NCI-H146 treated with DMSO at 0.1 percent for 48 hours (cell line): Measurements from ENCODE around the gene OBI1.
A peak's percentile ranks its signal among the peaks of the same experiment; 100 is the strongest.
"Not testable (repeated sequence)": the region's sequence is repeated elsewhere in the genome, so short reads cannot be mapped to it uniquely, and the experiment has no call there.

Experiments
- DNase-seq: peaks from one replicate; lab custom pipeline; 2025; ENCODE audit not compliant: unreplicated experiment; lab: John Stamatoyannopoulos, UW

The OBI1 gene

DNA sequence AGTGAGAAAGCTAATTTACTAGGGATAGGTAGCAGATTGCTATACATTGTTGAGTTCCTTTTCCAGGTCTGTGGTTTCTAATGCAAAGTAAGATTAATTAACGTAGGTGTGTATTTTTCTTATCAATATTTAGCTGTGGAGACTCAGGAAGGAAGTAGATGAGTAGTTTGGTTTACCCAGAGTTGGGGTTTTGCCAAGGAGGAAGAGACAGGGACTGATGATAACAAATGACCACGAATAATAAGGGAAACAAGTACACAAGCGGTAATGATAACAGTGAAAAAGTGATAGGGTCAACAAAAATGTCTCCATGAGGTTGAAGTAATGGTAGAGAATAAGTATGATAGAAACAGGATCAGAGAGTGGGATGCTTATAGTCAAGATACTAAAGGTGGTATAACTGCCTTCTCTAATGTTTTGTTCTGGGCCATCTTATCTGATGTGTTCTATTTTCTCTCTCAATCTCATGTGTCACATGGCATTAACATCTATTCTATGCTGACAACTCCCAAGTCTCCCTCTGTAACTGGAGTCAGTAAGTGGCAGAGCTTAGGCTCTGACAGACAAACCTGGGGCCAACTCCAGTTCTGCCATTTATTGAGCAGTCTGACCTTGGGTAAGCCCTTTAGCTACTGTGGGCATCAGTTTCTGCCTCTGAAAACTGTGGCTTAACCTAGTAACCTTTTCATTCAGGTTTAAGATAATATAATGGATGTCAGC is 8.8 kb downstream of the OBI1 start:
- DNase-seq = no peak

DNA sequence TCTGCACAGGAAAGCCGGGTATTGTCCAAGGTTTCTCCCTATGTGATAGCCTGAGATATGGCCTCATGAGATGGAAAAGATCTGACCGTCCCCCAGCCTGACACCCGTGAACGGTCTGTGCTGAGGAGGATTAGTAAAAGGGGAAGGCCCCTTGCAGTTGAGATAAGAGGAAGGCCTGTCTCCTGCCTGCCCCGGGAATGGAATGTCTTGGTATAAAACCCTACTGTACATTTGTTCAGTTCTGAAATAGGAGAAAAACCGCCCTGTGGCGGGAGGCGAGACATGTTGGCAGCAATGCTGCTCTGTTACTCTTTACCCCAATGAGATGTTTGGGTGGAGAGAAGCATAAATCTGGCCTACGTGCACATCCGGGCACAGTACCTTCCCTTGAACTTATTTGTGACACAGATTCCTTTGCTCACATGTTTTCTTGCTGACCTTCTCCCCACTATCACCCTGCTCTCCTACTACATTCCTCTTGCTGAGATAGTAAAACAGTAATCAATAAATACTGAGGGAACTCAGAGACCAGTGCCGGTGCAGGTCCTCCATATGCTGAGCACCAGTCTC is 11.8 kb downstream of the OBI1 start:
- not testable (repeated sequence) for DNase-seq

DNA sequence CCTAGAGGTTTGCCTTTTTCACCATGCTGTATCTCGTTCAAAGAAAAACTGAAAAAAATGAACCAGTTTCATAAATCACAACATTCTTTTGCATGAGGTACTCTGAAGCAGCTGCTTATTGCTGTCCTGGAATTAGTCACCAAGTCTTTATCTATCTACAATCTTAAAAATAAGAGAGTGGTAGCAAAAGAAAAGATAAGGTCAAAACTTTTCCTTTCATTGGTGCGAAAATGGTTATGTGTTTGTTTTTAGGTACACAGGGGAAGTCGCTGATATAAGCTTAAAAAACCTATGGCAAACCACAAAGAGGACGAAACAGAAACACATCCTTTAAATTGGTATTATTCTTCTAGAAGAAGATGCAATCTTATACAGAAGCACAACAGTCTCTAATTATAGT is 20.7 kb downstream of the OBI1 start:
- DNase-seq = no peak

DNA sequence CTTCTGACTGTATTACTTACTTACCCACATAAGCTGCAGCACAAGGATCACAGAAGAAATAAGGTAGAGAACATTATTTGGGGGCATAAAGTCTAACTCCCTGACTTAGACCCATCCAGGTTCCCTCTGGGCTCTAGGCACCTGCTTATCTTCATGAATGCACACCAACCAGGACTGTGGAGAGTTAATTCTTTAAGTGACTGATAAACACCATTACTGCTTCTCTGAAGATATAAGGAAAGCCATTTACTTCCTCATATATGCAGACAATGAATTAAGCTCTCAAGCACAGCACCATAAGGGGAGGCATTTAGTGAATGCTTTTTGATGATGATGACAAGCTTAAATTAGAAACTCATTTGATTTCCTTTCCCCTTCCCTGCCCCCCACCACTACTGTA is 22.5 kb downstream of the OBI1 start:
- no peak for DNase-seq

DNA sequence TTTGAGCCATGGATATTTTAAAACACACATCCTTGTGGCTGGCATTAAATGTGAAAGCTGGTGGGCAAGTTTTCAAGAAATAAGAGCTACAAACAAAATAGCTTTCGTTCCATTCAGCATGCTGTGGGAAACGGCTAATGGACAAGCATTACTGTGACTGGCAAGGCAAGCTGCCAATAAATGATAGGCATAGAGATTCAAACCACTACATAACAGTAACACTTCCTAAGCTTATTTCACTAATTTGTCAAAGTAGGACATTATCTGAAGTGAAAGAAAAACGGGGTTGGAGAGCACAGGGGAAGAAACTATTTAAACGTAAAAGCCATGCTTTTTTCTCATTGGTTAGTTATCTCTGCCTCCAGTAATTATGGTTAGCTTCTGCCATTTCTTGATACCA is 26.0 kb downstream of the OBI1 start:
- DNase-seq = no peak

DNA sequence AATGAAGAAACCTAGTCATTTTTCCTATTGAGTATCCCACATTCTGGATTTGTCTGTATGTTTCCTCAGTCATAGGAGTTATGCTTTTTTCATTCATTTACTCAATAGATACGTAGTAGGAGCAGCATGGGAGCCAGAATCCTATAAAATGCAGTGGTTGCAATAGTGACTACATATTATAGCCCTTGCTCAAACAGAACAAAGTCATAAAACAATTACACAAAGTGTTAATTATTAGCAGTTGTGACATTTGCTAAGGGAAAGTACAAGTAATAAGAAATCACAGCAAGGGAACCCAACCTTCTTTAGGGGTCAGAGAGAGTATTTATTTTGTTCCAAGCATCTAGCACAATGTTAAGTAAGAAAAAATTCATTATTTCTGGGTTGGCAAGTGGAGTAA is 27.9 kb downstream of the OBI1 start:
- no peak for DNase-seq

DNA sequence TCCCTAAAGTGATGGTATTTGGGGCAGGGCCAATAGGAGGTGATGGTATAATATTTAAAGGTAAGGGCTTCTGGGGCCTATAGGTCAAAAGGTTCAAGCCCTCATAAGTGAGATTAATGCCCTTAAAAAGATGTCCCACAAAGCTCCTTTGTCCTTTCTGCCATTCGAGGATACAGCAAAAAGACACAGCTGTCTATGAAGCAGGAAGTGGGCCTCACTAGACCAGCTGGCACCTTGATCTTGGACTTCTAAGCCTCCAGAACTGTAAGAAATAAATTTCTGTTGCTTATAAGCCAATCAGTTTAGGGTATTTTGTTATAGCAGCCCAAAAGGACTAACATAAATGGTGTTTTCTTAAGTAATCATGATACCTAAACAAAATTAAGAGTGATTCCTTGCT is 28.4 kb downstream of the OBI1 start:
- DNase-seq = no peak

DNA sequence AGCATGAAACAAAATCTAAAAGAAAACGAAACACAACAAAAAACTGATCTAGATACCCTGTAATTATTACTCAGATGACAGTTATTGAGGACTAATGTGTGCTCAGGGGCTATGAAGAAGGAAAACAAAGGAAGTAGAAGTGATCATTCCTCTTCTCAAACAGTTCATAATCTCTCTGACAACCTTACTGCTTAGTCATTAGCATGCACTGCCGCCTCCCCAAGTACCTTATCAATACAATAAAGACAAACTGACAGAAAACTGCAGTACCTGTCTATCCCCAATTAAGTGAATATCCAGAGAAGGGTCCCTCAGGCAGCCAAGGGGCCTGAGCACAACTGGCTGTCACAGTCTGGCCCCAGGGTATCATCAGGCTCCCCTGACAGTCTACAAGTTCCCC is 33.6 kb downstream of the OBI1 start:
- peak; percentile 16 for DNase-seq

DNA sequence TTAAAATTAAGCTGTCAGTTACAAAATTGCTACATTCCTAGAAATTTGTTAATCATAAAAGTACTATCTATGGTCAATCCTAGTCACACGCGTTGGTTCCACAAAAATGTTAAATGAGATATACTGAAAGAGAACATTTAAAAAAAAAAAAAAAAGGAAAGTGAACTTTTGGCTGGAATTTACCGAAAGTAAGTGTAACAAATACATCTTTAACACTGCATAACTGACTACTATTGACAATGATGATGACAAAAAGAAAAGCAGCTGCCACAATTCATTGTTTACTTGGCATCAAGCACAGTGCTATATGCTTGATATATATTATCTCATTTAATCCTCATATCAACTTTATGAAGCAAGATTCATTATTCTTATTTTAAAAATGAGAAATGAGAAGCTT is 35.8 kb downstream of the OBI1 start:
- DNase-seq = no peak

DNA sequence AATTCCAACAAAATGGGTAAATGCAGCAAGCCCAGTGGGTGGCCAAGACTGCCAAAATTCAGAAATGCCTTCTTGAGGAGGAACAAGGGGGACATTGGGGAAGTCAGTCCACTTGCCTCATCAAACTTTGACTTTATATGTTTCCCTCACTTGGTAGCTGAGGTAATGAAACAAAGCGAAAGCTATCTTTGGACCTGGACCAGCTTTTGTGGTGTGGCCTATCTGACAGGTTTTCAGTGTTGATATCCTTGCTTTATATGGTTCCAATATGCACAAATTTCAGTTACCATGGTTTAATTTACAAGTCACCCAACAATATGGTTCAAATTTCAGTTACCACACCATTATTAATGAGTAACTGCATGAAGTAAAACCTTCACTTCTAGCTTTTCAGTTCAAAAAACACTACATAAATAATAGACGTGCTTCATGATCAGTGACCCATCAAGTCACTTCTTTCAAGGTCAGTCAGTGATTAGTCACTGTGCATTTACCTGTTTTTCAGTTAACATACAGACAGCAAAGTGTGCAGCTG is 38.0 kb downstream of the OBI1 start:
- DNase-seq = no peak

DNA sequence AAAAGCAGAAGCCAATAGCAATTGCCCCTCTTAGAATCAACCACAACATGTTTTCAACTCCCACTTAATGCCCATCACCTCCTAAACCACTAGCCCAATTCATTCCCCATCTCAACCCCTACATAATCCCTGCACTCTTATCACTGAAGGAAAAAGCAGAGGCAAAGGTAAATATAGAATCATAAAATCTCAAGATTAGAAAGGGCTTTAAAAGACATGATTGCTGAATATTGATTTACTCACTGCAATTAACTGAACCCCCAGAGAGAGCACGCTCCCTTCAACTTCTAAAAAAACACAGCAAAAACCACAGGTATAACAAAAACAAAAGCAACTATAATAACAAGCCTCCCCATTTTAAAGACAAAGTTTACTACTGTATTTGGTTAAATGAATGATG is 40.5 kb downstream of the OBI1 start:
- peak; percentile 48 for DNase-seq

DNA sequence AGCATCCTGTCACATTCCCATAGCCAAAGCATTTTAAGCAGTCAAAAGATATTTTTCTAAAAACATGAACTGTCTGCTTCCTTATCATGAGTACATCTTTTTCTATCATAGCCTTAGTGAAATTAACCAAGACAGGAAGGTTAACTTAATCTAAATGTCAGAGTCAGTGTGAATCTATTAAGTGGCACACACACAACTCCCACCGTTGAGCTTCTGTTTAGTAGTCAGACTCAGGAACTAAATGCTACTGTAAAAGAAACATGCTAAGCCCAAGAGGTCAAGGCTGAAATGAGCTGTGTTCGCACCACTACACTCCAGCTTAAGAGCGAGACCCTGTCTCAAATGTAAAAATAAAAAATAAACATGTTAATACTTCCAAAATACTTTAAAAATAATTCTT is 47.9 kb downstream of the OBI1 start:
- no peak for DNase-seq

DNA sequence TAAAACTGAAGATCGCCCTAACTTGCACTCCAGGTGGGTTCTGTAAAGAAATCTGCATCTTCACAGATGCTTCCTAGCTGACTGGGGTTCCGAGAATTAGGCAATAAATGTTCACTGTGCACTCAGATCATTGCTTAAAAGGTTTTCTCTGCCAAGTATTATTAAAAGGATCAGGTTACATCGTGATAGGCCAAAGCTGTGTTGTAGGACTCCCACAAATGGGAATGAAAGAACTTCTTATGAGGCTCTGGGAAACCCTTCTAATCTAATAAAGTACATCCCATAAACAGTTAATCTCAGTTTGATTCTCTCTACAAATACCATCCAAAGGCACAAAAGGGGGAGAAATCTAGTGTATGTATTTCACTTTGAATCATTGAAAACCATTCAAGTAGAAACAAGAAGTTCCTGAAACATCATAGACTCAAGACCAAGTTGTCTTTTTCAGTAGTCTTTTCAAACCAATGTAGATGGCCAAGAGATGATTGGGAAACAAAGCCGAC is 48.5 kb downstream of the OBI1 start:
- DNase-seq = no peak

DNA sequence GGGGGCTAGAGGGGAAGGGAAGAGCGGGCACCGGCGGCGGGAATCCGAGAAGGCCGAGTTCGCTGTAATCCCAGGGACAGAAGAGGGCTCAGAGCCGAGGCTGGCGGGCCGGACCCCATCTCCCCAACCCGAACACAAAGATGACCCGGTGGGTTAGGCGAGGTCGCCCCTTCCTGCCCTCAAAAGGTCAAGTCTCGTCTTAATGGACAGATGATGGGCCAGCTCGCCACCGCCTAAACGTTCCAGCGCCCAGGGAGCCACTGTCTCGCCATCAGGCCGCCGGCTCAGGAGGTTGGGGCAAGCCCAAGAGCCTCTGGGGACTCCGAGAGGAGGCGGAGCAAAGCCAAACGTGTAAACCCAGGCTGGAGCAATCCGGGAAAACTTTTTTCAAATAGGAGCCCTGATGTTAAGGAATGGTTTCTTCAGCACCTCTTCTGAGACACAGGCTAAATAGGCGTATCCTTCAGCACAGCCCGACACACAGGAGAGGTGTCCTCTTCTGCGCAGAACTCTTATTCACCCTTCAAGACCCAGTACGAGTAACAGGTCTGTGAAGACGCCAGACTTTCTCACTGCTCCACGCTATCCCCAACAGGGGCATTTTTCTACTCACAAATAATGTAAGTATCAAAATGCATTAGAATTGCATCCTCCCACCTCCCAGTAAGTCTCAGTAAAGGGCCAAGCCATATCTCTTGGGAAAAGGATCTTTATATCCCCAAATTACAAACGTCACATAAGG is 49.3 kb downstream of the OBI1 start:
- DNase-seq = no peak

DNA sequence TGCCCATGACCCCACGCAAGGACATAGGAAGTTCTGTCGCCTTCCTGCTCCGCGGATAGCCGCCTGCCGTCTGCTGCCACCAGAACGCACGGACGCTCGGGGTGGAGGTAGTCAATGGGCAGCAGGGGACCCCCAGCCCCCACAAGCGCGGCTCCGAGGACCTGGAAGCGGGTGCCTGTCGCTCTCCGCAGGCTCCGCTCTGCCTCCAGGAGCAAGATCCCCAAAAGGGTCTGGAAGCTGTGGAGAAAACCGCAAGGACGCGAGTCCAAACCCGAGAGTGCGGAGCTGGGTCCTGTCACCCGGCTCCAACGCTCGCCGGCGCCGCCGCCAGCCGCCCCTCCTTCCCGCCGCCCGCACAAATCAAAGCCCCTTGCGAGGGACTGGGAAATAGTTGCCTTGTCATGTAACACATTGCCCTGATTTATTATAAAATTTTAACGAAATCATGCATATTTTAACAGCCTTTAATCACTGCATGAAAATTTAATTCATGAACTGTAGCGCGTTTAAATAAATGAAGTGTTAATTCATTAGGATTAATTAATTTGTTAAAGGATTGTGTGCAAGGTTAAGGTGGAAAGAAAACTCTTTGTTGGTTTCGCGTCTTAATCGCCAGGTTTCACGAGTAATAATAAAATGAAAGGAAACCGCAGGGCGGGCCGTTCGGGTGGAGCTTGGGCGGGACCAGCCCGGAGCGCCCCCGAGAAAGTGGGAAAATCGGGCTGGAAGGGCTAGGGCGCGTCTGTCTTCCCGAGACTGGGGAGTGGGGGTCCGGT is 50.1 kb downstream of the OBI1 start:
- DNase-seq = no peak

DNA sequence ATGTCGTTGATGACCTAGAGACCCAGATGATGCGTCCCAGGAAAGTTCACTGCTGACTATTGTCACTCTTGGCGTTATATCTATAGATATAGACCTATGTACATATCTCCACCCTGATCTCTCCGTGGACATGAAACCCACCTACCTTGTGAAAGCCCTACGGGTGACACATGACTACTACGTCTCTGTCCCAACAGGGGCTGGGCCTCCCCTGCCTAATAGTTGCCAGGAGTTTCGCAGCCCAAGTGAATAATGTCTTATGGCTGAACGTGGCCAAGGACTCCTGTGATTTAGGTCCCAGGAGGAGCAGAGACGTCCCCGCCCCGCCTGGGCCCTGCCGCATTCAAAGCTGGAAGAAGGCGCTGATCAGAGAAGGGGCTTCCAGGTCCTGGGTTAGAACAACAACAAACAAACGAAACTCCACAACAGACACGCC is 50.7 kb downstream of the OBI1 start:
- no peak for DNase-seq

DNA sequence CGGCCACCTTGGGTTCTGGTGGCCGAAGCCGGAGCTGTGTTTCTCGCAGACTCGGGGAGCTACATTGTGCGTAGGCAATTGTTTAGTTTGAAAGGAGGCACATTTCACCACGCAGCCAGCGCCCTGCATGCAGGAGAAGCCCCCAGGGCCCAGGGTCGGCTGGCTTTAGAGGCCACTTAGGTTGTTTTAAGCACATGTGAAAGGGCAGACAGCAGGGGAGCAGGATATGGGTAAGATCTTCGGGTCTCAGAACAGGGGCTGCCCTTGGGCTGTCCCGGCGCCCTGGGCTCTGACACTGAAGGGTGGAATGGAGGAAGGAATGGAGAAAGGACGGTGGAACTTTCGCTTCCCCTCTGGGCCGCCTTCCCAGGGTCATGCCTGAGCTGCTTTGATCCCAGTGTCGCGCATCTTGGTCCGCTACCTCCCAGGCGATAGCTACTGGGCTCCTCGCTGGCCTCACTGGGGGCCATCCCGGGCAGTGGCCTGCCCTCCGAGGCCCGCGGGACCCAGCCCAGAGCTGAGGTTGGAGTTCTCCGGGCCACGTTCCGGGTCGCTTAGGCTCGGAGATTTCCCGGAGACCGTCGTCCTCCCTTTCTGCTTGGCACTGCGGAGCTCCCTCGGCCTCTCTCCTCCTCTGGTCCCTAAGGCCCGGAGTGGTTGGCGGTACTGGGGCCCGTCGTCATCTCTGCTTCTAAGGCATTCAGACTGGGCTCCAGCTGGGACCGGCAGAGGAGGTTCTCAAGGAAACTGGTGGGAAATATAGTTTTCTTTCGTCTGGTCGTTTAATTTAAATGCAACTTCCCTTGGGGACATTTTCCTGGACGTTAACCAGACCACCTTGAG is 51.3 kb downstream of the OBI1 start:
- DNase-seq = no peak

DNA sequence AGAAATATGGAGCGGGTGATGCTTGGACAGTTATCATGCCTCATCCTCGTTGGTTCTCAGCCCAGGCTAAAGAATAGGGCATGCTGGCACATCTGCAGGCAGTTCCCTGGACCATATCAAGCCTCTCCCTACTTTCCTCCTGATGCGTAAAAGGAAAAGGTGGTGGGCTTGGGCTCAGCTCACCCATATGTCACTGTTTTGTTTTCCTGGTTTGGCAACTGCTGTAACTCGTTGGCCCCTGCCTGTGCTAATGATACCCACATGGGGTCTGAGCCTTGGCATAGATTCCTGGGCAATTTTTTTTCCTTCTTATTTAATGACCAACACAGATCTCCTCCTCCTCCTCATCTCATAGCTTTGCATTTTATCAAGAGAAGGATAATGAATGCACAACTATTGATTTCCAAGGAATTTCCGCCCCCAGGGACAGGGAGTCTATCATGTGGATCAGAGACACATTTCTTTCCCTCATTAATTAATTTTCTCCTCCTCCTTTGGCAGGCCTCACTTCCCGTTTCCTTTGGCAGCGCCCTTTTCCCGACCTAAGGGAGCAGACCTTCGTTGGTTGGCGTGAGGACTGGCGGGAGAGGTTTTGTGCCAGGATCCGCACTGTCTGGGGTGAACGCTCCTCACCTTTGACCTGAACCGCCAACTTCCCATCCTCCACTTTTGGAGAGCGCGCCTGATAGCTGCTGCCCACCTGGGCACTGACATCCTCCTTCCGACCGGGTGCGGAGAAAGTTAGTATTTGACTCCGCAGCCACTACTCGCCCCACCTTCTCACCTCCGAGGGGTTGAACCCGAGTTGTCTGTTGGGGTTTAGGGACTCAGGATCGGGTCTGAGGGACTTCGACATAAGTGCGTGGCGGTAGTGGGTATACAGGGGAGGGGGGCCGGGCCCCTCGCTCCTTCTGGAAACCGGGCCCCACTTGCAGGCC is 52.2 kb downstream of the OBI1 start:
- DNase-seq = no peak
